ENCODE data around the gene ATXN1.

The ATXN1 gene

DNA sequence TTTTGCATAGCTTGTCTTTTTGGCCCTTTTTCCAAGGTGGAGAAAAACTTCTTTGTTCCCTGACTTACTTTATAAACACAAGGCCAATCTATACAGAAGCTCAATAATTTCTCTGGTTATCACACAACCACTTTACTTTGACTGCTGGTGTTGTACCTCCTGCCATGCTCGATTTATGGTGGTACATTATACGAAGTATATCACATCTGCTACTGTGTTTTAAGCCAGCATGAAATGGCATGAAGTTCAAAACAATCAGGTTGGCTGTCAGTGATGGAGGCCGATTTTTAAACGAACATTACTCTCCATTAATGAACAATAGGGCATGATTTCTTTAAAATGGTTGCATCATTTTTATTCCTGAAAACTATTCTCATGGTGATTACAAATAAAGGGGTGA lies 21.0 kb upstream of the ATXN1 start:
- DNase-seq, result no peak

DNA sequence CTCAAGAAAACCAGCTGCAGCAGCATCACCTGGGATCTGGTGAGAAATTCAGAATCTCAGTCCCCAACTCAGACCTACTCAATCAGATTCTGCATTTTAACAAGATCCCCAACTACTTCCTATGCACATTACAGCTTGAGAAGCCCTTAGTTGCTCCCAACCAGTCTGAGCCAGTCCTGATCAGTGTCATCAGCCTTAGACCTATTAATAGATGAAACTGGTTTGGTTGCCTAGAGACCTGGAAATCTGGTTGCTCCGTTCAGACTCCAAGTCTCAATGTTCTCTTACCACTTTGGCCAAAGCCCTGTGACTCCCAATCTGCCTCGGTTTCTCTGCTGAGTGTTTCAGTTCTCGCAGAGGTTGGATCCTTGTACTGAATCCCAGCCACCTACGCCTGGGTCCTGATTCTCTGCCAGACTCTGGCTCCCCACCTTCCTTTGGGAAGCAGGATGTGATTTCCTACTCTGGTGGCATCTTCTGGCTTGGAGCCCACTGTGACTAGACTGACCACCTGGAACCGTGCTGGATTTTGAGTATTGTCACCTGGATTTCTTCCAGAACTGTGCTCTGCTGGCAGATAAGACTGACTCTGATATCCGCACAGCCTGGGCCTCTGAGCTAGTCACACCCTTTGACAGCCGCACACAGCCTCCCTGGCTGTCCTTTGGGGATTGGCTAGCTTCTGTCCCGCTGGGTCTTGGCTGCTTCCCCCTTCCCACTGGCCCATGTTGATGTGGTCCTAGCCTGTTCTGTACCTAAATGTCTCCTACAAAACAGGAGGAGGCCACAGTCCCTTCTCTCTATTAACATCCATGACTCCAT lies 20.3 kb upstream of the ATXN1 start:
- DNase-seq, result no peak

DNA sequence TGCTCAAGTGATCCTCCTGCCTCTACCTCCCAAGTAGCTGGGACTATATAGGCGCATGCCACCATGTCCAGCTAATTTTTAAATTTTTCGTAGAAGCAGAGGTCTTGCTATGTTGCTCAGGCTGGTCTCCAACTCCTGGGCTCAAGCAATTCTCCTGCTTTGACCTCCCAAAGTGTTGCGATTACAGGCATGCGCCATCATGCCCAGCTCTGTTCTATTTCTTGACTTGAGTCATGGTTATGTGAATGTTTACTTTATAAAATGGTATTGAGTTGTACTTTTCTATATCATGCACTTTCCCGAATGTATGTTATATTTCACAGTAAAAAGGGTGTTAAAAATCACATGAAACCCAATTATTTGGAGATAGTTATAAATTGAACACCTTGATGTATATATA lies 17.3 kb upstream of the ATXN1 start:
- no peak for DNase-seq

DNA sequence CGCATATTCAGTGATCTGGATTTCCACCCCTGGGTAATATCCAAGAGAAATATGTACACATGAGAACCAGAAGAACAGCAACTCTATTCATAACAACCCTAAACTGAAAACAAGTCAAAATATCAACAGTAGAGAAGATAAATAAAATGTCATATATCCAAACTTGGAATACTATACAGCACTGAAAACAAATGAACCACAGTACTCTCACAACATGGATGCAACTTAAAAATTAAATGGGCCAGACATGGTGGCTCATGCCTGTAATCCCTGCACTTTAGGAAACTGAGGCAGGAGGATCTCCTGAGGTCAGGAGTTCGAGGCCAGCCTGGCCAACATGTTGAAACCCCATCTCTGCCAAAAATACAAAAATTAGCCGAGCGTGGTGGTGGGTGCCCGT lies 16.5 kb upstream of the ATXN1 start:
- no peak for DNase-seq

DNA sequence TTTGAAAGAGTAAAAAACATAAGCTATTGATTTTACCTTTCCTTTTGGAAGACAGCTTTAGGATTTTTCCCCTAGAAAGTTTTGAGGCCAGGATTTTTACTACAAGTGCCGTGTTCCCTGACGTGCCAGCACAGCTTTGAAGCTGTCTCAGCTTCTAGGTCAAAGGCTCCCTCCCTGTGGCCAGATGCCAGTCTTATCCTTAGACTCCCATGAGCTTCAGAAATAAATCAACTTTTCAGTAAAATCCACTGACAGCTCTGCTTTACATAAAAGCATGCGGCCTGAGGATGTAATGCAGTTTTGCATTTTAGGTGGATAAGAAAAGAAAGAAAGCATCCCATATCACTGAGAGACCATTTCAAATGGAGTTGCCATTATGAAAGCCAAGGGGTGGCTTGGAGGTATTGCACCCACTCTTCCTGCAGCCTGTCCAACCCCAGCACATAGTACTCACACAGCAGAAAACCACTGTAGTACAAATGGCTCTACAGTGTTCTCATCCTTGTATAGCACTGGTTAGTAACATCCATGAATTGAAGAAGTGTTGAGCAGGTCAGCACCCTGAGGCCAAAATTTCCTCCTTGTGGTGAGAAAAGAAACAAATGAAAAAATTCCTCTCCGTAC lies 15.2 kb upstream of the ATXN1 start:
- no peak for DNase-seq

DNA sequence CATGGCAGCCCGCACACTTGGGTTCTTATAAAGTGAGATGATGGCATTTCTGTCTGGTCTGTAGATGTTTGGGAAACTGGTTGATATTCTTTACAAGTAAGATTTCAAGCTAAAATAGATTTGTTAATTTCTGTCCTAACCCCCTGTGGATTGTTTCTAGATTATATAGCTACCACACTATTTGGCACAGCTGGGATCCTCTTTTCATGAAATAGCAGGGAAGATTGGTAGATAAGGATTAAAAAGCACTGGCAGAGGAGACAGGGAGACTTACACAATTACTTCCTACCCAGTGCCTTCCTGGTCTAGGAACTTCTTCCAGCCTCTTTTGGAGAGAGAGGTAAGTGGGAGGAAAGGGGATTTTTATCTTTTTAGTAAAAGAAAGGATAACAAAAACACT lies 13.2 kb upstream of the ATXN1 start:
- DNase-seq, result no peak

DNA sequence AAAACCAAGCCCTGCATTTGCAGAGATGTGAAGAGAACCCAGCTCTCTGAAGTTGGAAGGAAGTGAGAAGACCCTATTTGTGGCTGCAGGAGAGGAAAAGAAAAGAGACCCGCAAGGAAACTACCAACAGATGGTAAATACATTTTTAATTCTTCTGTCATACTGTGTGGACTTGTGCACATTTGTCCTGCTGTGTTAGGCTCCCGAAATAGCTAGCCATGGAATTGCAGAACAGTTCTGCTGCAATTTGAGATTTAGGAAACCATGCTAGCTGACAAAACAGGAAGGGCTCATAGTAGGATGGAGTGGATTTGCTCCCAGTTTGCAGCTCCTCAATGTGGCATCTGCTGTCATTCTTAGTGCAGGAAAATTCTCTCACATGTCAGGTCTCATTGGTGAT lies 12.1 kb upstream of the ATXN1 start:
- DNase-seq, result no peak

DNA sequence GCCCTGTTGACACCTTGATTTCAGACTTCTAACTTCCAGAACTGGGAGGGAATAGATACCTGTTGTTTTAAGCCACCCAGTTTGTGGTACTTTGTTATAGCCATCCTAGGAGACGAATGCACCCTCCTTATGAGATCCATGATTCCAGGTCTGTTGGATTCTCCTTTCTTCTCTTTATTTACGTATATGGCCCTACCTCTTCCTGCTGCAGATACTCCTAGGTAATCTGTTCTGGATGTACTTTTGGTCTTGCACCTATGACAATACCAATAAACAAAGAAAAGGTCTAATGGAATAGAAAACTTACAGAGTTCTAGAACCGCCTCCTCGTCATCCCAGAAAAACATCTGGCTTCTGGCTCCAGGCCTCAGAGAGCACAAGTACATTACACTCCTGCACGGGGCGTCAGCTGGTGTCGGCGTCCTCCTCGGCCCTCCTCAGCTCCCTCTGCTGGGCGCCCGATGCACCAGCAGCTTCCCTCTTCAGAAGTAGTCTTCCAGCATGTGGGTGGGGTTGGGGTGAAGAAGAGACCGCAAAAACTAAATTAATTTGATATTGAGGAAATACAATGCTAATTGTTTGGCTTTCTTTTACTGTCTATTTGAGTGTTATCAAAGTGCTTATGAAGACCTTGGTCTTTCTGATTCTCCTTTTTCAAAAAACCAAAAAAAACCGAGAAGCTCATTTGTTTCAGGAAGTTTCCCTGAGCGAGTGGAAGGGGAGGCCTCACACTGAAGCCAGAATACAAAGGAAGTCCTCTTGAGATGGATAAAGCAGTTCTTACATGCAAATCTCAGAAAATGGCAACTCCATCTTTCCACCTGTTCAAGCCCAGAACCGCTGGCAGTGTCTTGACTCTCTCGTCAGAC lies 9.7 kb upstream of the ATXN1 start:
- DNase-seq, result peak; percentile 51

DNA sequence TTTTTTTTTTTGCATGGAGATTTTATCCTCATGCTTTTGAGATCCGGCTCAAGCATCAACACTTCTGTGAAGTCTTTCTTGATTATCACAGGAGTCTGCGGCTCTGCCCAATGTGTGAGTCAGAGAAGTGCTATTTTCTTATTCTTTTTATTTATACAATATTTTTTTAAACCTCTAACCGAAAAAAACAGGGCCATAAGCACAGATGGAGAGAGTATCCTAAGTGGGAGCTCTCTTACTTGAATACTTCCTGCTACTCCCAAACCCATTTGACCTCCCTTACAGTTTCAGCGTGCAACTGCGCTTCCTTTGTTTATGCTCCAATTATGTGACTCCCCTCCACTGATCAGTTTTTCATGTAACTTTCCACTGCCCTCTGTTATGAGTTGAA lies 8.7 kb upstream of the ATXN1 start:
- no peak for DNase-seq

DNA sequence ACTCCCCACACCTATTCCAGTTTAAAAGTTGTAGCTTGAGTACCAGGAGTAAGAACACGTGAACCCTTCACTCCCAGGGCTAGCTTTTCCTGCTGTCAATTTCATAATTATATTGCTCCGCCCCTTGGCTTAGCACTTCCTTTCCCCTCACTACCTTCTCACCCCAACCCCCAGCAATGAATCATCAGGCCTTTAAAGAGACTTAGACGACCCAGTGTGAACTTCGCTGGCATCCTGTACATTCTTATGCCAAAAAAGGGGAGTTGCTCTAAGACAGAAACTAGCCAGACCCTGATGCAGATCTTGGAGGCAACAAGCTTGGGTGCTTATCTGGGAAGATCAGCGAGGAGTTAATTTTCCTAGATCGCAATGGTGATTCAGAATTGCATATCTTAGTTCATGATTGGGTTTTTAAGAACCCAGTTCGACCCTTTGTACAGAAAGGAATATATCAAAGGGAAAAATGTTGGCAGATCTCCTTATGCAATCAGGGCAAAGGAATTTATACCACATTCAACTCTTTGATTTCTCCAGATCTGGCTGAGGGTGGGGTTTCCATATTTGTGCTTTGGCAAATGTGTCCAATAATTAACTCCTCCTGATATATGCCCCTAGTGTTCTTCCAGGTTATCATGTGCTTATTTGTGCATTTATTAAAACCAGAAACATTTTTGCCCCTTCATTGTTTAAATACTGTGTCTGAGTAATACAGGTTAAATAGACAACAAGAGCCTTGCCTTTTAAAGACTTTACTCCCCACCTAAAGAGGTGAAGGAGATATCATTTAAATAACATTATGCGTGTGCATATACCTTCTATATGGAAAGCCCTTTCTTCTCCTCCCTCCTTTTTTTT lies 8.1 kb upstream of the ATXN1 start:
- peak; percentile 68 for DNase-seq

DNA sequence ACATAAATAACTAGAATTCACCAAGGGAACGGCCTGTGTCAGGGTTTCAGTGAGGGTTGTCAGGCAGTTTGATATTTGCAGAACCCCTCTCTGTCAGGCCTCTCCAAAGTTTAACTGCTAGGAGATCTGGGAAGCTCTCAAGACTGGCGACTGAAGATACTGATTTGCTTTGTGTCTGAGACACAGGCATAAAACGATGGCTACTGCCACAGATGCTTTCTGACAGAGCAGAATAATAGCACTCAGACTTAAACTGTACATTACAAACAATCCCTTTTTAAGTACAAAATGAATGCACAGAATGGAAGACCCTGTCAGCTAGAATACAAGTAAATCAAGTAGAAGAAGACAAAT lies 7.2 kb upstream of the ATXN1 start:
- no peak for DNase-seq

DNA sequence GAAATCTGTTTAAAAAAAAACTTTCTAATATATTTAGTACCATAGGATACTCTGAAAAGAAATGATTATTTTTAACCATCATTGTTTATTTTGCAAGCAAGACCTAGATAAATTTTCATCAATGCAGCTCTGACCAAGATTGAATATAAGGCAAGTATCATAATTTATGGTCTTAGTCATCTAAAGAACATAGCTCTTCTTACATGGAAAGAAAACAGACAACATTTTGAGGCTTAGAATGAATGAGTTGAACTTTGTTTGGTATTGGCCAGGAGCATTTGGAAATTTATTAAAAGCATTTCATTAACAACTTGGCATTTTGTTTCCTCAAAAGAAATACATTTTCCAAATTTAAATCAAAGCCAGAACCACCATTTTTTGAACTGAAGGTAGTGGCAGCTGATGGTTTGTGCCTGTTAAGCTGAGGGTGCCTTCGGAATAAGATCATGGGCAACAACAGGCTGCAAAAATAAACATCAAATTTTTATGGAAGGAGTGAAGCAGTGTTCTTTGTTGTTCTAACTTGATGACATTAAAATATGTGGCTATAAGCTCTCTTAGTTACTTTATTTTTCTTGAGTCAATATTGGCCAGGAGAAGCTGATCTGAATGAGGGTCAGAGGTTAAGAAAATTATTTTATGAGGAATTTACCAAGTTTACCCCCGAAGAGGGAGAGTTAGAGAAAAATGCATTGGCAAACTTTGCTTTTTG lies 6.7 kb upstream of the ATXN1 start:
- DNase-seq, result no peak

DNA sequence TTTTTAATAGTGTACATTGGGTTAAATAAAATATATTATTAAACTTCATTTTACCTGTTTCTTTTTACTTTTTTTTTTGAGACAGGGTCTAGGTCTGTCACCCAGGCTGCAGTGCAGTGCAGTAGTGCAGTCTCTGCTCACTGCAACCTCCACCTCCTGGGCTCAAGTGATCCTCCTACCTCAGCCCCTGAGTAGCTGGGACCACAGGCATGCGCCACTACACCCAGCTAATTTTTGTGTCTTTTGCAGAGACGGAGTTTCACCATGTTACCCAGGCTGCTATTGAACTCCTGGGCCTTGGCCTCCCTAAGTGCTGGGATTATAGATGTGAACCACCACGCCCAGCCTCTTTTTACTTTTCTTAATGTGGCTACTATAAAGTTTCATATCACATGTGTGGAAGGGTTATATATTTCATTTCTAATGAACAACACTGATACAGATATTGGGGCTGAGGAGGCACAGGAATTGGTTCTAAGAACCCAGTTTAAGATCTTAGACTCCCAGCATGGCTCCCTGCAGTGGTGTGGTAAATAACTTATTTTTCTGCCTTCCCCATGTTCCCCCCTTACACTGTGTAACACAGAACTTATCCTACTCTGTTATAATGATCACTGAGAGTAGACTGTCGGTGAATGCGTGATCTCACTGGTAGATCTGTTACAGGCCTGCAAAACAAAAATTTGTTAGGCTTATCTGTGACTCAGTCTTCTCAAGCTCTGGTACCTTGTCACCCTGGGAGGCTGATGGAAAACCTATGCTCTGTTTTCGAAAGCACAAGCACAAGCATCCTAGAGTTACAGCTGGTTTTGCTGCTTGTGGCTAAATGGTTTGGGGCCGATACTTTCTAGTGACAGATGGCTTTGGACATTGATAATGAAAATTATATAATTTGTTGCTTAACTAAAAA lies 5.8 kb upstream of the ATXN1 start:
- no peak for DNase-seq

DNA sequence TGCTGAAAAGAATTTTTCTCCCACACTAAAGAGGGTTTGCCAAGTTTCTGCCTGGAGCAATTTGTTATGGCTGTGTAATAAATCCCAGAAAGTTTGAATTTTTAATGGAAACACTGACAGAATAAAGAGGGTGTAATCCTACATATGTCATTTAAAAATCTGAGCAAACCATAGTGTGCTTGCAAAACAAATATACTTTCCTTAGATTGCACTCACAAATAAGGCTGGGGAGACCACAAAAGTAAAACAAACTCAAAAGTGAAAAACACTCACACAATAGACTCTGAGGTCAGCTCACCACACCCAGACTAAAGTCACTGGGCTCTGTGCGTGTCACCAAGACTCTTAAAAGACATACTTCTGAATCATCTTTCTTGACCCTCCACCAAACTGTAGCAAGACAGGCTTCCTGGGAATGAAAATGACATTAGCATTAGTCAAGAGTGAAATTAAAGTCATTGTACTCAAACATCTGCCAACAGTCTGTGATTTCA lies 4.8 kb upstream of the ATXN1 start:
- peak; percentile 45 for DNase-seq

DNA sequence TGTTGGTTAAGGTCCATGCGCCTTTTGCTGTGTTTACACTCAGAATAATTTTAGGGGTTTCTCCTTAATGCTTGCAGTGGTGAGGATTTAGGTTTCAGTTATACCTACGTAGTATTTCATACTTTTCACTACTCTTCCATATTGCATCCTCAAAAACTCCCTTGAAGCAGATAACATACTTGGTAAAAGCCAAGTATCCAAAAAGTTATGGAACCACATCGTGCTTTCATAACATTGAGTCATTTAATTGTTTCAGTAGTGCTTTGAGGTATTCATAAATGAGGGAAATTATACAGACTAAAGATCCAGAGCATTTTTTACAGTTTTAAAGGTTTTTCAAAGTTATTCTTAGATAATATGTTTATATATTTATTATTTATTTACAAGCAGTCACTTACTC lies 4.0 kb upstream of the ATXN1 start:
- no peak for DNase-seq

DNA sequence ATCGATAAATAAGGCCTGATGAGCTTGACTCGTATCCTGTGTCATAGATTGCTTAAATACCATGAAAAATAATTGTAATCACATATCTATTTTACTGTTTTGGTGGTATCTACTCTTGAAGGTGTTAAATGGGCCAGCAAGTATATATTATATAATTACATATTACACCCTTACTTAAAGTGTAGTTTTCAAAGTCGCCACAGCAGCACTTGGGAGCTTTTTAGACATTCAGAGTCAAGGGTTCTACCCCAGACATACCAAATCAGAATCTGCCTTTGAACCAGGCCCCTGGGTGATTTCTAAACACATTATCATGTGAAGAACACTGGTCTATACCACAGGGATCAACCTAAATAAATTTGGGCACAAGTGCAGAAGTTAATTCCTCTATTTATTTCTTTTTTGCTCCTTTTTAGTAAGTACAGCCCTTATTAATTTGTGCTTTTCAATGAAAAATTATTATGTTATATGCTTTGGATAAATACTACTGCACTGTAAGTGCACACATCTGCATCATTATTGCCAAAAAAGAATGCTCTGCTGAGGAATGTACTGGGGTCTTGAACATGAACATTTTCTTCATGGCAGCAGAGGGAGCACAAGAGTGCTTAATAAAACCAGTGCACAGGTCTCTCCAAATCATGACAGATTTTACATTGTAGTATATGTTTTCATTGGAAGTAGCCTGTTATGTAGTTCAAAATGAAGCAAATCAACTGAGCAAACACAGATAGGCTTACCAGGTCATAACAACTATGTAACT lies 3.1 kb upstream of the ATXN1 start:
- no peak for DNase-seq

DNA sequence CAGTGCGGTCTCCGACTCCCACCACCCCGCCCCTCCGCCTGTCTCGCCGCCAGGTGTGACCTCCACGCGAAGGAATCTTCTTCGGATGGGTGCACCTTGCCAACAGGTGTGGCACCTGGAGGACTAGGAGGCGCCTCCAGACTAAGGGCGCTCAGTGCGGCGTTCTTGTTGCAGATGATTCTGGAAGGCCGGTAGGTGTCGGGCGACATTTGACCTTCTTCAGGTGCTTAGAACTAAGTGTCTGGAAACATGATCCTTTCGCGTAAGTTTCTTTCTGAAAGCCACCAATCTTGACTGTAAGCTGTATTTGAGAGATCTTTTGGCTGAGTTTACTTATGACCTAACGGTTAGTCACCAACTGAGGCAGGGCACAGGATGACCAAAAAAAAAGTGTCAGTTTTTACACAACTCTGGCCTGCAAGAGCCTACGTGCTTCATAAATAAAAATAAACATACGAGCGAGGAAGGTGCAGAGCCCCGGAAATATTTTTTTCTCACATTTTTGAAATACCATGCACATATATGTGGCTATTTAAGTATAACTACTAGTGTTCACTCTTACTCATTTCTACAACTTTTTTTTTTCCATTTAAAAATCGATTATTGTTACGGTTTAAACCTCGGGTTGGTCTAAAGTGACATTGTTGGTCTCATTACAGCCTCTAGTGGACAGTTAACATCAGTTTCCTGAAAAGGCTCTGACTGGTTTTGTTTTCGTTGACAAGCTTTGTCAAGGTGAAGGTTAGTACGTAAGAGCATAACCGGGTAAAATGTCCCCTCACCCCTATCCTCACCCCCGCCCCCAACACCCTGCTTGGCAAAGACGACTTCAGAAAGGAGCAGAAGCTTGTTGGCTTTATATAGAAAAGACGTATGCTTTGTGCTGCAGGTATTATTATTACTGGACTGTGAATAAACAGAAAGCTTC lies 1.6 kb upstream of the ATXN1 start:
- DNase-seq, result peak; percentile 64

DNA sequence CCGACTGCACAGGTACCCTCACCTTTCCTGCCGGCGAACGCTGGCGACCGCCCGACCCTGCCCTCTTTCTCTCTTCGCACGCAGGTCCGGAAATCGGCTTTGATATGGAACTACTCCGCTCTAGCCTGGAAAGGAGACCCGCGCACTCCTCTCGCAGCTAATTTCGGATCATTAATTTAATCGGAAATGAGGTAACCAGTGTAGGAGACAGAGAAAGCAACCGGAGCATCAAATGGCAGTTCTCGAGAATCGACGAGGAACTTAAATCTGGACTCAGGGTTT lies 949 bp upstream of the ATXN1 start:
- DNase-seq, result no peak

All from NK-92 treated with Interleukin-12 subunit alpha and Interleukin-12 subunit beta, amount 100 ng/mL, for 24 hours (cell line).